SU-DHL-6 (cell line): ENCODE data around the gene SRBD1.

ENCODE experiments used
- H2AFZ ChIP-seq: fragments of 200-600 bp; sonication (generic); 2 replicates; pipeline ENCODE4 v1.6.1; 2014; ENCODE audit warnings: low read depth, mild to moderate bottlenecking, moderate library complexity, mixed read lengths, antibody characterized with exemption, low read length; ENCODE audit not compliant: severe bottlenecking
- H3F3A ChIP-seq: fragments of 200-600 bp; shearing (Covaris generic); 2 replicates; pipeline ENCODE4 v1.6.0; 2016; ENCODE audit warnings: antibody characterized with exemption, mild to moderate bottlenecking; ENCODE audit not compliant: insufficient read depth
- H3K27ac ChIP-seq: fragments of 200-600 bp; sonication (generic); 2 replicates; pipeline ENCODE4 v1.5.1; 2016; ENCODE audit warnings: low read depth, mild to moderate bottlenecking, low read length, moderate library complexity, mixed read lengths
- H3K27me3 ChIP-seq: fragments of 200-600 bp; sonication (generic), shearing (Covaris generic); 2 replicates; pipeline ENCODE4 v1.6.0; 2014; ENCODE audit warnings: mild to moderate bottlenecking, low read length
- H3K36me3 ChIP-seq: fragments of 200-600 bp; sonication (generic); 2 replicates; pipeline ENCODE4 v1.6.1; 2014; ENCODE audit warnings: mild to moderate bottlenecking, low read length, mixed read lengths
- H3K4me2 ChIP-seq: fragments of 300-600, 200-600 bp; shearing (Covaris generic), sonication (generic); 2 replicates; pipeline ENCODE4 v1.6.0; 2014; ENCODE audit warnings: low read length, low read depth, mild to moderate bottlenecking; ENCODE audit not compliant: poor library complexity, severe bottlenecking
- H3K4me3 ChIP-seq: fragments of 200-600 bp; sonication (generic); 2 replicates; pipeline ENCODE4 v1.5.1; 2014; ENCODE audit warnings: antibody characterized with exemption, low read length, mild to moderate bottlenecking, mixed read lengths; ENCODE audit not compliant: insufficient read depth, poor library complexity, severe bottlenecking
- H3K79me2 ChIP-seq: fragments of 200-600 bp; sonication (generic); 2 replicates; pipeline ENCODE4 v1.6.1; 2014; ENCODE audit warnings: mild to moderate bottlenecking, low read length, moderate library complexity; ENCODE audit not compliant: insufficient read depth
- H3K9ac ChIP-seq: fragments of 200-600 bp; sonication (generic); 2 replicates; pipeline ENCODE4 v1.7.0; 2014; ENCODE audit warnings: mild to moderate bottlenecking, low read length
- H3K9me2 ChIP-seq: fragments of 200-600 bp; sonication (generic); replicated peaks from 2 replicates; pipeline ENCODE4 v1.6.1; 2014; ENCODE audit warnings: low read length; ENCODE audit not compliant: insufficient read depth
- H3K9me3 ChIP-seq: fragments of 200-600 bp; sonication (generic); 2 replicates; pipeline ENCODE4 v1.6.1; 2014; ENCODE audit warnings: low read length, mixed read lengths; ENCODE audit not compliant: insufficient read depth
- H4K20me1 ChIP-seq: fragments of 200-600 bp; sonication (generic); 2 replicates; pipeline ENCODE4 v1.6.1; 2014; ENCODE audit warnings: low read depth, mild to moderate bottlenecking, antibody characterized with exemption, low read length, moderate library complexity, mixed read lengths
- EZH2phosphoT487 ChIP-seq: fragments of 200-600 bp; sonication (generic), shearing (Covaris generic); conservative IDR thresholded peaks from 2 replicates; pipeline ENCODE4 v1.6.1; 2018; ENCODE audit warnings: mild to moderate bottlenecking, antibody characterized with exemption, low read length, moderate library complexity, mixed read lengths
- TF ChIP-seq, protein P1 (sequence below): fragments of 200-600 bp; sonication (generic); IDR thresholded peaks from one replicate; pipeline ENCODE4 v1.5.1; 2017; ENCODE audit warnings: antibody characterized with exemption, mild to moderate bottlenecking, low read length, moderate library complexity; ENCODE audit not compliant: insufficient read depth, poor library complexity, severe bottlenecking

The SRBD1 gene

DNA sequence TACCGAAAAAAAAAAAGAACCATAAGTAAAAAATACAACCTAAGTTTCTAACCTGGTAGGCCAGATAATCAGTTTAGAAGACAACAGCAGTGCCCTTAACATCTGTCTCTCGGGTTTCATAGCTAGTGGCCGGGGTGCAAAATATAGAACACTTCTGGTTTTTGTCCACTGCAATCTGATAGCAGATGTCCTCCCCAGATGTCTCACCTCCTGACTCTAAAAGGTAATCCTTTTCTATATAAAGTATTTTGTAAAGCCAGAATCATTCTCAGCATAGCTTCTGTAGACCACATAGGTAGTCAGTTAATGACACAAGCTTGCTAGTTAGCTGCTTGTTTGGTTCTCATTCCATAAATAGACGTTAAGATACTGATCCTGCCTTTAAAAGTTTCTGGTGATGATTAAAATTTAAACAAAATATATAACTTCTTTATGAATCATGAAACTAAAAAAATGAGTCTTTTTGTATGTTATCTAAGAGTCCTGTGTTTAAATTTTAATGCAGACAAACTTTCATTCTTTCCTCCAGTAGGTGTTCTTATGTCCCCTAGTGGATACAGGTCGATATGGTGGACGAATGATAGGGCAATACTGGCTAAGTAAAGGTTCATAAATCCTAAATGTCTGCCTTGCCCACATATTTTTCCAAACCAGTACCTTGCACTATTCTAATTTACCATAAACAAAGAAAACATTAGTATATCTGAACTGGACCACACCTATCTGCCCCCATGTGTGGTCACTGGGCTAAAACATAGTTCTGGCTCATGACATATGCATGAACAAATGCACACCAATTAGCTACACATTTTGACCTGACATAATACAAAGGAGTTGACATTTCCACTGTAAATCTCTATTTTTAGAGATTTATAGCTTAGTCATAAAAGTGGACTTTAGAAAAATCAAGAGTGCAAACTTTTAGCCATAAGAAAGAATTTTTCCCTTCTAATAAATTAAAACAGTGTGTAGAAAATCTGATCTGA is 171.0 kb downstream of the SRBD1 start:
- no peak overlapping the region for H3K27ac ChIP-seq
- H3K4me2 ChIP-seq = no peak overlapping the region

DNA sequence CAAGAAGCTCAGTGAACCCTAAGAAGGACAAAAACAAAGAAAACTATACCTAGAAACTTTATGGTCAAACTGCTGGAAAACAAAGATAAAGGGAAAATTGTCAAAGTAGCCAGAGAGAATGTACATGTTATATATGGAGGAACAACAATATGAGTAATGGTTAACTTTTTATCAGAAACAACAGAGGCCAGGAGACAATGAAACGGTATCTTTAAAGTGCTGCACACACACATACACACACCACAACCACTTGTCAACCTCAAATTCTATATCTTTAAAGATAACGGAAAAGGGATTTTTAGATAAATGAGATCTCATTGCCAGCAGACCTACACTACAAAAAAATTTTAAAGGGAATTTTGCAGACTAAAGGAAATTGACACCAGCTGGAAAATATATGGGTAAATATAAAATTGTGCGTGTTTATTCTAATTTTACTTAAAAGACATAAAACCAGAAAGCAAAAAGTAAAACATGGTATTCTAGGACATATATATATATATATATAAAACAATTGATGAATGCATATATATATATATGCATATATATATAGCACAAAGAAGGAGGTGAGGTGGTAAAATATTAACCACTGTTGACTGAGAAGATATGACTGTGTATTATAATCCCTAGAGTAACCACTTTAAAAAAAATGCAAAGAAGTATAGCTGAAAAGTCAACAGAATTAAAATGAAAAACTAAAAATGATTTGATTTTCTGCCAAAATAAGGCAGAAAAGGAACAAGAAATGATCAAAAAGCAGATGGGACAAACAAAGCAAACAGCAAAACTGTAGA is 172.0 kb downstream of the SRBD1 start:
- H3K9me2 ChIP-seq = no peaks in the 10 kb centered on the region
- no peak overlapping the region for H3K4me3 ChIP-seq
- no peaks in the 10 kb centered on the region for H3K36me3 ChIP-seq
- no peaks in the 10 kb centered on the region for H3K79me2 ChIP-seq
- no peaks in the 10 kb centered on the region for H3K9me3 ChIP-seq
- no peaks in the 10 kb centered on the region for H4K20me1 ChIP-seq
- no peaks in the 10 kb centered on the region for H3F3A ChIP-seq
- H3K27ac ChIP-seq = no peak overlapping the region
- no peaks in the 10 kb centered on the region for H3K27me3 ChIP-seq
- no peak overlapping the region for H3K4me2 ChIP-seq
- TF ChIP-seq, protein P1, sequence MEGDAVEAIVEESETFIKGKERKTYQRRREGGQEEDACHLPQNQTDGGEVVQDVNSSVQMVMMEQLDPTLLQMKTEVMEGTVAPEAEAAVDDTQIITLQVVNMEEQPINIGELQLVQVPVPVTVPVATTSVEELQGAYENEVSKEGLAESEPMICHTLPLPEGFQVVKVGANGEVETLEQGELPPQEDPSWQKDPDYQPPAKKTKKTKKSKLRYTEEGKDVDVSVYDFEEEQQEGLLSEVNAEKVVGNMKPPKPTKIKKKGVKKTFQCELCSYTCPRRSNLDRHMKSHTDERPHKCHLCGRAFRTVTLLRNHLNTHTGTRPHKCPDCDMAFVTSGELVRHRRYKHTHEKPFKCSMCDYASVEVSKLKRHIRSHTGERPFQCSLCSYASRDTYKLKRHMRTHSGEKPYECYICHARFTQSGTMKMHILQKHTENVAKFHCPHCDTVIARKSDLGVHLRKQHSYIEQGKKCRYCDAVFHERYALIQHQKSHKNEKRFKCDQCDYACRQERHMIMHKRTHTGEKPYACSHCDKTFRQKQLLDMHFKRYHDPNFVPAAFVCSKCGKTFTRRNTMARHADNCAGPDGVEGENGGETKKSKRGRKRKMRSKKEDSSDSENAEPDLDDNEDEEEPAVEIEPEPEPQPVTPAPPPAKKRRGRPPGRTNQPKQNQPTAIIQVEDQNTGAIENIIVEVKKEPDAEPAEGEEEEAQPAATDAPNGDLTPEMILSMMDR = no peak
- TF ChIP-seq EZH2phosphoT487 = no peak
- H3K9ac ChIP-seq = no peak overlapping the region
- H2AFZ ChIP-seq = no peak overlapping the region

More for the DNA sequence above, 171.0 kb downstream of the SRBD1 start:
- Histone ChIP-seq H3K9ac (no peak overlapping the region), H3K9me3 (no peaks in the 10 kb centered on the region), H2AFZ (no peak overlapping the region), H3K9me2 (no peaks in the 10 kb centered on the region), H3F3A (no peaks in the 10 kb centered on the region), H3K27me3 (no peaks in the 10 kb centered on the region), H3K36me3 (no peaks in the 10 kb centered on the region), H3K79me2 (no peaks in the 10 kb centered on the region), H3K4me3 (no peak overlapping the region), H4K20me1 (no peaks in the 10 kb centered on the region)
- TF ChIP-seq, protein P1 = no peak
- TF ChIP-seq EZH2phosphoT487 = no peak

DNA sequence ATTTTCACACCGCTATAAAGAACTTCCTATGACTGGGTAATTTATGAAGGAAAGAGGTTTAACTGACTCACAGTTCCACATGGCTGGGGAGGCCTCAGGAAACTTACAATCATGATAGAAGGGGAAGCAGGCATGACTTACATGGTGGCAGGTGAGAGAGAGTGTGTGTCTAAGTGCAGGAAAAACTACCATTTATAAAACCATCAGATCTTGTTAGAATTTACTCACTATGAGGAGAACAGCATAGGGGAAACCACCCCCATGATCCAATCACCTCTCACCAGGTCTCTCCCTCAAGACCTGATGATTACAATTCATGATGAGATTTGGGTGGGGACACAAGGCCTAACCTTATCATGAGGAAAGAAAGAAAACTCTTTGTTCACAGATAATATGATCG is 174.6 kb downstream of the SRBD1 start:
- TF ChIP-seq, protein P1 = no peak
- no peak for TF ChIP-seq EZH2phosphoT487
- Histone ChIP-seq H3K79me2 (no peaks in the 10 kb centered on the region), H2AFZ (no peak overlapping the region), H3K9me3 (no peaks in the 10 kb centered on the region), H3K9ac (no peak overlapping the region), H3K27me3 (no peaks in the 10 kb centered on the region), H3K4me3 (no peak overlapping the region), H3K27ac (no peak overlapping the region), H3K9me2 (no peaks in the 10 kb centered on the region), H3K4me2 (no peak overlapping the region), H4K20me1 (no peaks in the 10 kb centered on the region), H3F3A (no peaks in the 10 kb centered on the region), H3K36me3 (no peaks in the 10 kb centered on the region)
